ENCODE data around the gene TRPM2.

Gene TRPM2

DNA sequence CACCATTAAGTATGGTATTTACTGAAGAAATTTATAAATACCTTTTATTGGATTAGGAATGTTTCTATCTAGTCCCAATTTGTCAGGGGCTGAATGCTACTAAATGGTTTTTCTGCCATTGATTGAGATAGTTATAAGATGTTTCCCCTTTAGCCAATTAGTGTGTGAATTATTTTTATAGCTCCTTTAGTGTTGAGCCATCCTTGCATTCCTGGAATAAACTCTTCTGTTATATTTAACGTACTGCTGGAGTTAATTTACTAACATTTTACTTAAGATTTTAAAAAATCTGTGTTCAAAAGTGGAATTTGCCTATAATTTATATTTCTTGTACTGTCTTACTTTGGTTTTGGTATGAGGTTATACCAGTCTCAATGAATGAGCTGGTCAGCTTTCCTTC lies 76.5 kb downstream of the TRPM2 start:
- no peak for DNase-seq (ENCODE audit: low read depth, low spot score)

DNA sequence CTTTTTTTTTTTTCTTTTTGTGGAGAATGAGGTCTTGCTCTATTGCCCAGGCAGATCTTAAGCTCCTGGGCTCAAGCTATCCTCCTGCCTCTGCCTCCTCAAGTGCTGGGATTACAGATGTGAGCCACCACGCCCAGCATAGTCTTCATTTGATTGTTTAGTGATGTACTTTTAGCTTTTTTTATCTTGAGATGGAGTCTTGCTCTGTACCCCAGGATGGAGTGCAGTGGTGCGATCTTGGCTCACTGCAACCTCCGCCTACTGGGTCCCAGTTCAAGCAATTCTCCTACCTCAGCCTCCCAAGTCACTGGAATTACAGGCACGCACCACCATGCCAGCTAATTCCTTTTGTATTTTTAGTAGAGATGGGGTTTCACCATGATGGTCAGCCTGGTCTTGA lies 77.9 kb downstream of the TRPM2 start:
- no peak for DNase-seq (ENCODE audit: low read depth, low spot score)

DNA sequence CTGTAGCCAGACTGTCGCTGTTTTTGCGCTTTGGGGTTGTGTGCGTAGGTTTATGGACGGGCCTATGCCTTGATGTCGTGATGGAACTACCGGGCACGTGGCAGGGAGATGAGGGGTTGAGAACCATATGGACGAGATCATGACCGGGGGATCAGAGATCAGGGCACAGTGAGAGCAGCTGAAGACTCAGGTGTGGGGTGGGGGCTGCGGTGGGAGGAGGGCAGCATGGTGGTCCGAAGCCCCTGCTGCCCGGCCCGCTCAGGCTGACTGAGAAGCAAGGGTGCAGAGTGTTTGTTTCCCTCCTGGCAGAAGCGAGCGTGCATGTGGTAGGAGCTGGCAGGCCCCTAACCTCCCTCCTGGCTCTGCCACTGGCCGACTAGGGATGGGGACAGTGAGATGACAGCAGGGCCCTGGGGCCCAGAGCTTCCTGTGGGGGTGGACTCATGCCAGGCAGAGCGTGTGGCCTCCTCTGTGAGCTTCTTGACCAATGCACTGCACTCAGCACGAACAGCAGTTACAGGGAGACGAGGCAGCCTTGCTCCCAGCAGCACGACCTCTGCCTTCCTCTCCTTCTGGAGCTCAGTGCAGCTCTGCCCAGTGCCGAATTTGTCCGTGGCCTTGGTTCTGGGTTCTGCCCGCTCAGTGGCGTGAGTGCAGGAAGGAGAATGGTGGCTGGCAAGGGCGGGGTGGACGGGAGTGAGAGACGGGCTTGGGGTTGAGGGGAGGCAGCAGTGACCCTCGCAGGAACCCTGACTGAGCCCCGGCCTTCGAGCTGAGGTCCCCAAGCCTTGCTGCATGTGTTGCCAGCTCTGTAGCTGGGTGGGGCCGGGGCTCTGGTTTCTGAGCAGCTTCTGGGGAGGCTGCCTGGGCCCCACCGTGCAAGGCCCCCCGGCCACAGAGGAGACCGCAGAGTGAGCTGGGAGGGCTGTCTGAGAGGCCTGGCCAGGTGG lies 79.7 kb downstream of the TRPM2 start:
- no peak for DNase-seq (ENCODE audit: low read depth, low spot score)

- no peak for DNase-seq (ENCODE audit: low read depth, low spot score)
These were observed 80.6 kb downstream of the TRPM2 start for GRCh38 chr21:44433791-44434567.

GRCh38 chr21:44434568-44434925 lies 81.1 kb downstream of the TRPM2 start:
- DNase-seq (ENCODE audit: low read depth, low spot score), result no peak

- no peak for DNase-seq (ENCODE audit: low read depth, low spot score)
These were observed 81.7 kb downstream of the TRPM2 start for GRCh38 chr21:44434936-44435635.

DNA sequence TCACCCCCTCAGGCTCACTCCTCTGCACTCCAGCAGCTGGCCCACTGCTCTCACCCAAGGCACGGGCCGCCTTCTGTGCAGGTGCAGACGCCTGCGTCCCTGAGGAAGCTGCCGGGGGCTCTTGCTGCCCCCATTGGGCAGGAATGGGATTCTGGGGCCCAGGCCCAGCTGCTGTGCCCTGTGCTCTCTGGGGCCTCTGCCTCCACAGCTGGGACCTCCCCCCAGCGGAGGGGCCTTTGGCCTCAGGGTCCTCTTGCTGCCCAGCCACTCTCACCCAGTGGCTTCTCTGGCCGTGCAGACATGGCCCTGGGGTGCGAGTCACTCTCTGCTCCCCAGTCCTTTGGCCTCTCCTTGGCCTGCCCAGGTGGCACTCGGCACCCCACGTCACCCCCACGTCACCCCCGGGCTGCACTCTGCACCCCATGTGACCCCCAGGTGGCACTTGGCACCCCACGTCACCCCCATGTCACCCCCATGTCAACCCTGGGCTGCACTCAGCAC lies 82.7 kb downstream of the TRPM2 start:
- DNase-seq (ENCODE audit: low read depth, low spot score), result no peak

GRCh38 chr21:44436958-44437357 lies 83.5 kb downstream of the TRPM2 start:
- DNase-seq (ENCODE audit: low read depth, low spot score), result no peak

DNA sequence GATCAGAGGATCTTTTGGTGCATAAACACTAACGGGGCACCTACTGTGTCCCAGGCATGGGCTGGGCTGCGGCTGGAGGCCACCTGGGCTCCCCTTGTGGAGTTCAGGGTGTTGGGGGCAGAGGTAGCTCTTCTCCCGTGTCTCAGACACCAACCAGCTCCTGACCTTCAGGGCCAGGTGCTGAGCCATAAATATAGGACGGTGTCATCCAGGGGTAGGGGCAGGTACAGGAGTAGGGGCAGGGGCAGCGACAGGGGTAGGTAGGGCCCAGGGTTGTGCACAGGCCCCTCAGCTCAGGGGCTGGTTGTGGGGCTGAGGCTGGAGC lies 83.9 kb downstream of the TRPM2 start:
- DNase-seq (ENCODE audit: low read depth, low spot score), result no peak

GRCh38 chr21:44437696-44438431 lies 84.4 kb downstream of the TRPM2 start:
- DNase-seq (ENCODE audit: low read depth, low spot score), result no peak

GRCh38 chr21:44438531-44439210 lies 85.2 kb downstream of the TRPM2 start:
- no peak for DNase-seq (ENCODE audit: low read depth, low spot score)

GRCh38 chr21:44439211-44439600 lies 85.8 kb downstream of the TRPM2 start:
- no peak for DNase-seq (ENCODE audit: low read depth, low spot score)

DNA sequence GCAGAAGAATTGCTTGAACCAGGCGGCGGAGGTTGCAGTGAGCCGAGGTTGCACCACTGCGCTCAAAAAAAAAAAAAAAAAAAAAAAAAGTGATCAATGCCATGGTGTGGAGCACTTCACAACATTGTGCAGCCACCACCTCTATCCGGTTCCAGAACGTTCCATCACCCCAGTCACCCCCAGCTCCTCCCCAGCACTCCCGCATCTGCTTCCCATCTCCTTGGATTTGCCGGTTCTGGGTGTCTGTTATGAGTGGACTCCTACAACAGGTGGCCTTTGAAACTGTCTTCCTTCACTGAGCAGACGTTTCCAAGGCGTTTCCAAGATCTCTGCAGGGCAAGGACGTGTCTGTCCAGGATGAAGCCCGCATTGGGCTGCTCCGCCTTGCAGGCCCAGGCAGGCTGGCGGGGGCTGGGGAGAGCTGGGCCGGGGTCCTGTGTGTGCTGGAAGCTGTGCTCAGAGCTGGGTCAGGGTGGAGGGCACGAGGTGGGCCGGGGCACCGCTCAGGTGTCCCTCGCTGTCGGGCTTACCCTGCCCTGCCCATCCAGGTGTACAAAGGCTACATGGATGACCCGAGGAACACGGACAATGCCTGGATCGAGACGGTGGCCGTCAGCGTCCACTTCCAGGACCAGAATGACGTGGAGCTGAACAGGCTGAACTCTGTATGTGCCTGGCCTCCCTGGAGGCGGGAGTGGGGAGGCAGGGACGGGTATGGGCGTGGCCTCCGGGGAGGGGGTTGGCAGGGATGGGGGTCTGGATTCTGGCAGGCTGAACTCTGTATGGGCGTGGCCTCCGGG lies 87.0 kb downstream of the TRPM2 start:
- no peak for DNase-seq (ENCODE audit: low read depth, low spot score)

DNA sequence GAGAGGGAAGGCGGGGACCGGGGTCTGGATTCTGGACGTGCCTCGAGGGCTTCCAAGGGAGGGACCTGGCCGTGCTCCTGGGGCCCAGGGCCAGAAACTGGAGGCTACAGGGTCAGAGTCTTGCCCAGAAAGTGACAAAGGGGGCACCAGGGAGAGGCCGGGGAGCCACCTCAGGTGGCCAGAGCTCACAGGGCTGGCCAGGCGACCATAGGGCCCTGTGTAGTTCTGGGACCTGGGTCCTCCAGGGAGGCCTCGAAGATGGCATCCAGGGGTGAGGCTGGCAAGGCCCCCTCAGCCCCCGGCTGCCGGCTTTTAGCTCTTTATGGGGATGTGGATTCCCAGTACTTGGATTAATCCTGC lies 87.6 kb downstream of the TRPM2 start:
- no peak for DNase-seq (ENCODE audit: low read depth, low spot score)

DNA sequence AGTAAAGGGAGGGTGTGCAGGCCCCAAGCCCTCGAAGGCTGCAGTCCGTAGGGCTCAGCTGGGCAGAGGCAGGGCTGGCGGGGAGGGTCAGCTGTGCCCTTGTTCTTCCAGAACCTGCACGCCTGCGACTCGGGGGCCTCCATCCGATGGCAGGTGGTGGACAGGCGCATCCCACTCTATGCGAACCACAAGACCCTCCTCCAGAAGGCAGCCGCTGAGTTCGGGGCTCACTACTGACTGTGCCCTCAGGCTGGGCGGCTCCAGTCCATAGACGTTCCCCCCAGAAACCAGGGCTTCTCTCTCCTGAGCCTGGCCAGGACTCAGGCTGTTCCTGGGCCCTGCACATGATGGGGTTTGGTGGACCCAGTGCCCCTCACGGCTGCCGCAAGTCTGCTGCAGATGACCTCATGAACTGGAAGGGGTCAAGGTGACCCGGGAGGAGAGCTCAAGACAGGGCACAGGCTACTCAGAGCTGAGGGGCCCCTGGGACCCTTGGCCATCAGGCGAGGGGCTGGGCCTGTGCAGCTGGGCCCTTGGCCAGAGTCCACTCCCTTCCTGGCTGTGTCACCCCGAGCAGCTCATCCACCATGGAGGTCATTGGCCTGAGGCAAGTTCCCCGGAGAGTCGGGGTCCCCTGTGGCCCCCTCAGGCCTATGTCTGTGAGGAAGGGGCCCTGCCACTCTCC lies 88.3 kb downstream of the TRPM2 start:
- DNase-seq (ENCODE audit: low read depth, low spot score), result no peak

GRCh38 chr21:44442266-44443125 lies 89.1 kb downstream of the TRPM2 start:
- no peak for DNase-seq (ENCODE audit: low read depth, low spot score)

DNA sequence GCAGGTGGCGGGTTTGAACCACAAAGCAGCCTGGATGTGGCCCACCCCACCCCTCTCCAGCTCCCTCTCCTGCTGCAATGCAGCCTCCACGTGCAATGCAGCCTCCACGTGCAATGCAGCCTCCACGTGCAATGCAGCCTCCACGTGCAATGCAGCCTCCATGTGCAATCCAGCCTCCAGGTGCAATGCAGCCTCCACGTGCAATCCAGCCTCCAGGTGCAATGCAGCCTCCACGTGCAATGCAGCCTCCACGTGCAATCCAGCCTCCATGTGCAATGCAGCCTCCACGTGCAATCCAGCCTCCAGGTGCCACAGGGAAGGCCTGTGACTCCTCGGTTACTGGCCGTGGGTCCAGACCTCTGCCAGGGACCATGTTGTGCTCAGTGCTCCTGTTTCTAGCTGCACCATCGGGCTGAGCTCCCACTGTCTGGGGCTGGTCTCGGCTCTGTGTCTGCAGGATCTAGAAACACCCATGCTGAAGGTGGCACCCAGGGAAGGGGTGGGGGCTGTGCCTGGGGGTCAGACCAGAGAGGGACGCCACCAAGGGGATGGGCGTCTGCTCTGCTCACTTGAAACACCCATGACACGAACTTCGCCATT lies 90.0 kb downstream of the TRPM2 start:
- no peak for DNase-seq (ENCODE audit: low read depth, low spot score)

DNA sequence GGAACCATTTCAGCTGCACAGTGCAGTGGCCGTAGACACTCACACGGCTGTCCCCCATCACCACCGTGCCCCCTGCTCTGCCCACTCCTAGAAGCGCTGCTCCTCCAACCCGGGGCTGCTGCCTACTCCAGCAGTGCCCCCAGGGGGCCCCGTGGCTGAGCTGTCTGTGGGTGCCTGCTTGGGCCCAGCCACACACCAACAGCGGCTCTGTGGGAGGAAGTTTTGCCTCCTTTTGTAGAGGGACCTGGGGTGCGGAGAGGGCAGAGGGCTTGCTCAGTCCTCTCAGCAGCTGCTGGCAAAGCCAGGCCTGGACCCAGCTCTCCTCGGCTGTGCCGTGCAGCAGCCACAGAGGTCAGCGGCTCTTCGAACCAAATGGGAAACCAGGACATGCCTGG lies 90.5 kb downstream of the TRPM2 start:
- no peak for DNase-seq (ENCODE audit: low read depth, low spot score)
